Endothelial cell of umbilical vein (primary cell): ENCODE data around the gene ABHD18.

ENCODE experiments used
- FOS ChIP-seq: IDR thresholded peaks from 2 replicates; pipeline ENCODE4 v1.6.1; 2011; ENCODE audit warnings: mild to moderate bottlenecking, low read length, moderate library complexity, borderline replicate concordance; ENCODE audit not compliant: insufficient read depth
- TF ChIP-seq, protein P1 (sequence below), 2 donors: IDR thresholded peaks; 1 replicate in 1 of 2; 2 replicates in 1 of 2; pipeline ENCODE4 v1.5.1; 2011; ENCODE audit warnings: low read length in 2 of 2, mild to moderate bottlenecking in 2 of 2, moderate library complexity in 2 of 2, control low read depth in 1 of 2, inconsistent platforms in 1 of 2, low read depth in 1 of 2; ENCODE audit not compliant: insufficient read depth in 1 of 2; ENCODE audit errors: extremely low read depth in 1 of 2

DNA sequence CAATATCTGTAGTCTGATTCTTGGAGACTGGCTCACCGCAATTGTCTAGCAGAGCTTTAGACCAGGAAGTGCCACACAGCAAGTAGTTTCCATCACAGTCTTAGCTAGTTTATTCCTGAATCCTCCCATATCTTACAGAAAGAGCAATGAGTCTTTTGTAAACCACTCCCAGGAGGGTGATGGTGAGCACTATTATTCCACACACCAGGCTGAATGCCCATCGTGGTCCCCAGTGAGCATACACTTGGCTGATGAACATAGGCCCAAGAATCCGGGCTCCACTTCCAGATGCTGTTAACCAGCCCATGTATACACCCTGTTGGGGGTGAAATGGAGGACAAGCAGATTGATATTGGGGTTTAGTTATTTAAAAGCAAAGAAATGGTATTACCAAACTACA lies 44.7 kb upstream of the ABHD18 start:
- TF ChIP-seq, protein P1, sequence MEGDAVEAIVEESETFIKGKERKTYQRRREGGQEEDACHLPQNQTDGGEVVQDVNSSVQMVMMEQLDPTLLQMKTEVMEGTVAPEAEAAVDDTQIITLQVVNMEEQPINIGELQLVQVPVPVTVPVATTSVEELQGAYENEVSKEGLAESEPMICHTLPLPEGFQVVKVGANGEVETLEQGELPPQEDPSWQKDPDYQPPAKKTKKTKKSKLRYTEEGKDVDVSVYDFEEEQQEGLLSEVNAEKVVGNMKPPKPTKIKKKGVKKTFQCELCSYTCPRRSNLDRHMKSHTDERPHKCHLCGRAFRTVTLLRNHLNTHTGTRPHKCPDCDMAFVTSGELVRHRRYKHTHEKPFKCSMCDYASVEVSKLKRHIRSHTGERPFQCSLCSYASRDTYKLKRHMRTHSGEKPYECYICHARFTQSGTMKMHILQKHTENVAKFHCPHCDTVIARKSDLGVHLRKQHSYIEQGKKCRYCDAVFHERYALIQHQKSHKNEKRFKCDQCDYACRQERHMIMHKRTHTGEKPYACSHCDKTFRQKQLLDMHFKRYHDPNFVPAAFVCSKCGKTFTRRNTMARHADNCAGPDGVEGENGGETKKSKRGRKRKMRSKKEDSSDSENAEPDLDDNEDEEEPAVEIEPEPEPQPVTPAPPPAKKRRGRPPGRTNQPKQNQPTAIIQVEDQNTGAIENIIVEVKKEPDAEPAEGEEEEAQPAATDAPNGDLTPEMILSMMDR (IDR thresholded peaks at IDR 0.05; ENCODE audit: extremely low read depth in 1 of 2, insufficient read depth in 1 of 2, low read depth in 1 of 2, low read length in 2 of 2) = no peak
- TF ChIP-seq FOS = no peak
